Thyroid gland (tissue), 4 donors: ENCODE results near the gene SETBP1.

Experiments
- POLR2A ChIP-seq, 2 donors: fragments of 450-650 bp; IDR thresholded peaks; one replicate each; pipeline ENCODE4 v1.6.1; 2017; ENCODE audit warnings: antibody characterized with exemption in 2 of 2, mild to moderate bottlenecking in 2 of 2, moderate library complexity in 1 of 2
- TF ChIP-seq, protein P1 (sequence below), 6 experiments: fragments of 200-600 bp in 3 of 6; fragments of 450-650 bp in 3 of 6; sonication (generic) in 3 of 6; IDR thresholded peaks; one replicate each; pipeline ENCODE4 v1.5.1; 2016 to 2019; ENCODE audit warnings: antibody characterized with exemption in 6 of 6, mild to moderate bottlenecking in 2 of 6, inconsistent platforms in 1 of 6, moderate library complexity in 1 of 6

DNA sequence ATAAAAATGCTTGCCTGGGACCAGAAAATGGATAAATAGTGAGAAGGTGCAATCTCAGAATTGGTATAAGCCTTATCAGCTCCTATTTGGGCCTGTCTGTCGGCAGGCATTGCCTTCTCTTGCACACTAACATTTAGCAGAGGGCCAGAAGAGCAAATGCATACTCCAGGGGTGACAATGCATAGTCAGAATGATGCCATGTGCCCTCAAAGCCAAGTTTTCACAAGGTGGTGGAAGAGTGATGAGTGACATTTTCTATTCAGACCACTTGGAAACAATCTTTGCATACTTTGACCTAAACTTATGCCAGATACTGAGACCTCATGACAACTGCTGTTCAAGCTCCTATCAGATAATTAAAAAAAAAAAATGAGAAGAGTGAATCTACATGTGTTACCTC lies 276.3 kb downstream of the SETBP1 start:
- TF ChIP-seq, protein P1, sequence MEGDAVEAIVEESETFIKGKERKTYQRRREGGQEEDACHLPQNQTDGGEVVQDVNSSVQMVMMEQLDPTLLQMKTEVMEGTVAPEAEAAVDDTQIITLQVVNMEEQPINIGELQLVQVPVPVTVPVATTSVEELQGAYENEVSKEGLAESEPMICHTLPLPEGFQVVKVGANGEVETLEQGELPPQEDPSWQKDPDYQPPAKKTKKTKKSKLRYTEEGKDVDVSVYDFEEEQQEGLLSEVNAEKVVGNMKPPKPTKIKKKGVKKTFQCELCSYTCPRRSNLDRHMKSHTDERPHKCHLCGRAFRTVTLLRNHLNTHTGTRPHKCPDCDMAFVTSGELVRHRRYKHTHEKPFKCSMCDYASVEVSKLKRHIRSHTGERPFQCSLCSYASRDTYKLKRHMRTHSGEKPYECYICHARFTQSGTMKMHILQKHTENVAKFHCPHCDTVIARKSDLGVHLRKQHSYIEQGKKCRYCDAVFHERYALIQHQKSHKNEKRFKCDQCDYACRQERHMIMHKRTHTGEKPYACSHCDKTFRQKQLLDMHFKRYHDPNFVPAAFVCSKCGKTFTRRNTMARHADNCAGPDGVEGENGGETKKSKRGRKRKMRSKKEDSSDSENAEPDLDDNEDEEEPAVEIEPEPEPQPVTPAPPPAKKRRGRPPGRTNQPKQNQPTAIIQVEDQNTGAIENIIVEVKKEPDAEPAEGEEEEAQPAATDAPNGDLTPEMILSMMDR (IDR thresholded peaks at IDR 0.05) = no peak
- TF ChIP-seq POLR2A (IDR thresholded peaks at IDR 0.05) = no peak
